ENCODE measurements around the gene HNF1B.

DNA sequence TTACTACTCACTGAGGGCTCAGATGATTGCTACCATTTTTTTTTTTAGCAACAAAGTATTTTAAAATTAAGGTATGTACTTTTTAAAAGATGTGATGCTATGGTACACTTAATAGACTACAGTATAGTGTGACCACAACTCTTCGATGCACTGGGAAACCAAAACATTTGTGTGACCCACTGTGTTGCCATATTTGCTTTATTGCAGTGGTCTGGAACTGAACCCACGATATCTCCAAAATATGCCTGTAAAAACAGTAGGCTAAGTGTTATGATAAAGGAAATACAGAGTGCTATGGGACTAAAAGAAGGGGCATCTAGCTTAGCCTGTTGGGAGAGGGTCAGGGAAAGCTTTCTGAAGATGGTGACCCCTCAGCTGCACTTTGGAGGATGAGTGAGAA, 41.6 kb upstream of the HNF1B start:
- TF ChIP-seq GATA2 (IDR thresholded peaks at IDR 0.05; ENCODE audit: low read depth, low read length) (no peak), GATA3 (IDR thresholded peaks at IDR 0.05; ENCODE audit: low read depth, low read length) (no peak)
